ENCODE data around the gene CDON.

Gene CDON

DNA sequence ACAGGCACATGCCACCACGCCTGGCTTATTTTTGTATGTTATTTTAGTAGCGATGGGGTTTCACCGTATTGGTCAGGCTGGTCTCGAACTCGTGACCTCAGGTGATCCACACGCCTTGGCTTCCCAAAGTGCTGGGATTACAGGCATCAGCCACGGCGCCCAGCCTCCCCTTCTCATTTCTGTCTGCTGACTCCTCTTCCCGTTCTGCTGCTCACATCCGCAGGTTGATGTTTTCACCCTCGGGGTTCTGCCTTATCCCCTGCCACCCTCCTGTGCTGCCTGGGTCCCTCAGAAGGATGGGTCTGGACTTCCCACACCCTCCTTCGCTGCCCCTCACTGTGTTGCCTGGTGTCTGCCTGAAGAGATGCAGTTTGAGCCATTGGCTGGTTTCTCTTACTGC lies 136.0 kb downstream of the CDON start:
- TF ChIP-seq CTCF (IDR thresholded peaks at IDR 0.05; ENCODE audit: insufficient read depth, low read length, poor library complexity, severe bottlenecking), result no peak
- no peak for TF ChIP-seq EZH2phosphoT487 (conservative IDR thresholded peaks at IDR 0.05; ENCODE audit: low read length)
- Histone ChIP-seq H3K9ac (ENCODE audit: low read length) (no peak overlapping the region), H3K9me3 (ENCODE audit: insufficient read depth, low read length) (no peaks in the 10 kb centered on the region), H3K4me3 (ENCODE audit: insufficient read depth, low read length, poor library complexity, severe bottlenecking) (no peak overlapping the region), H3K27ac (ENCODE audit: low read depth, low read length) (no peak overlapping the region), H3K9me2 (replicated peaks; ENCODE audit: insufficient read depth, low read length) (no peaks in the 10 kb centered on the region), H3K36me3 (ENCODE audit: low read length) (no peaks in the 10 kb centered on the region), H3F3A (ENCODE audit: insufficient read depth) (no peaks in the 10 kb centered on the region), H3K27me3 (ENCODE audit: low read length) (no peaks in the 10 kb centered on the region), H4K20me1 (ENCODE audit: low read depth, low read length) (no peaks in the 10 kb centered on the region), H3K4me2 (ENCODE audit: low read depth, low read length, poor library complexity, severe bottlenecking) (no peak overlapping the region), H2AFZ (ENCODE audit: low read depth, low read length, severe bottlenecking) (no peak overlapping the region), H3K79me2 (ENCODE audit: insufficient read depth, low read length) (no peaks in the 10 kb centered on the region)

GRCh38 chr11:125925804-125926203 lies 136.9 kb downstream of the CDON start:
- H3K4me2 ChIP-seq (ENCODE audit: low read depth, low read length, poor library complexity, severe bottlenecking), result no peak overlapping the region
- no peak overlapping the region for H2AFZ ChIP-seq (ENCODE audit: low read depth, low read length, severe bottlenecking)
- no peak for TF ChIP-seq EZH2phosphoT487 (conservative IDR thresholded peaks at IDR 0.05; ENCODE audit: low read length)
- H3K4me3 ChIP-seq (ENCODE audit: insufficient read depth, low read length, poor library complexity, severe bottlenecking), result no peak overlapping the region
- no peaks in the 10 kb centered on the region for H4K20me1 ChIP-seq (ENCODE audit: low read depth, low read length)
- H3K9me2 ChIP-seq (replicated peaks; ENCODE audit: insufficient read depth, low read length), result no peaks in the 10 kb centered on the region
- no peaks in the 10 kb centered on the region for H3K79me2 ChIP-seq (ENCODE audit: insufficient read depth, low read length)
- H3K27me3 ChIP-seq (ENCODE audit: low read length), result no peaks in the 10 kb centered on the region
- H3F3A ChIP-seq (ENCODE audit: insufficient read depth), result no peaks in the 10 kb centered on the region
- H3K27ac ChIP-seq (ENCODE audit: low read depth, low read length), result no peak overlapping the region
- no peaks in the 10 kb centered on the region for H3K36me3 ChIP-seq (ENCODE audit: low read length)
- H3K9ac ChIP-seq (ENCODE audit: low read length), result no peak overlapping the region
- no peaks in the 10 kb centered on the region for H3K9me3 ChIP-seq (ENCODE audit: insufficient read depth, low read length)

- TF ChIP-seq EZH2phosphoT487 (conservative IDR thresholded peaks at IDR 0.05; ENCODE audit: low read length), result no peak
- TF ChIP-seq CTCF (IDR thresholded peaks at IDR 0.05; ENCODE audit: insufficient read depth, low read length, poor library complexity, severe bottlenecking), result no peak
- H3K27me3 ChIP-seq (ENCODE audit: low read length), result no peaks in the 10 kb centered on the region
- no peaks in the 10 kb centered on the region for H3F3A ChIP-seq (ENCODE audit: insufficient read depth)
- H3K4me2 ChIP-seq (ENCODE audit: low read depth, low read length, poor library complexity, severe bottlenecking), result no peak overlapping the region
- H3K36me3 ChIP-seq (ENCODE audit: low read length), result no peaks in the 10 kb centered on the region
- no peaks in the 10 kb centered on the region for H3K79me2 ChIP-seq (ENCODE audit: insufficient read depth, low read length)
- no peak overlapping the region for H3K9ac ChIP-seq (ENCODE audit: low read length)
- H4K20me1 ChIP-seq (ENCODE audit: low read depth, low read length), result no peaks in the 10 kb centered on the region
- no peaks in the 10 kb centered on the region for H3K9me3 ChIP-seq (ENCODE audit: insufficient read depth, low read length)
- H3K27ac ChIP-seq (ENCODE audit: low read depth, low read length), result no peak overlapping the region
- no peak overlapping the region for H2AFZ ChIP-seq (ENCODE audit: low read depth, low read length, severe bottlenecking)
- no peaks in the 10 kb centered on the region for H3K9me2 ChIP-seq (replicated peaks; ENCODE audit: insufficient read depth, low read length)
- no peak overlapping the region for H3K4me3 ChIP-seq (ENCODE audit: insufficient read depth, low read length, poor library complexity, severe bottlenecking)
These were observed 137.4 kb downstream of the CDON start for GRCh38 chr11:125925247-125925740.

- no peaks in the 10 kb centered on the region for H3K9me3 ChIP-seq (ENCODE audit: insufficient read depth, low read length)
- H3K4me3 ChIP-seq (ENCODE audit: insufficient read depth, low read length, poor library complexity, severe bottlenecking), result no peak overlapping the region
- H3K27ac ChIP-seq (ENCODE audit: low read depth, low read length), result no peak overlapping the region
- H4K20me1 ChIP-seq (ENCODE audit: low read depth, low read length), result no peaks in the 10 kb centered on the region
- H3K9me2 ChIP-seq (replicated peaks; ENCODE audit: insufficient read depth, low read length), result no peaks in the 10 kb centered on the region
- TF ChIP-seq EZH2phosphoT487 (conservative IDR thresholded peaks at IDR 0.05; ENCODE audit: low read length) (no peak), CTCF (IDR thresholded peaks at IDR 0.05; ENCODE audit: insufficient read depth, low read length, poor library complexity, severe bottlenecking) (no peak)
- H3F3A ChIP-seq (ENCODE audit: insufficient read depth), result no peaks in the 10 kb centered on the region
- H3K9ac ChIP-seq (ENCODE audit: low read length), result no peak overlapping the region
- no peaks in the 10 kb centered on the region for H3K27me3 ChIP-seq (ENCODE audit: low read length)
- H3K79me2 ChIP-seq (ENCODE audit: insufficient read depth, low read length), result no peaks in the 10 kb centered on the region
- H3K4me2 ChIP-seq (ENCODE audit: low read depth, low read length, poor library complexity, severe bottlenecking), result no peak overlapping the region
- no peaks in the 10 kb centered on the region for H3K36me3 ChIP-seq (ENCODE audit: low read length)
- H2AFZ ChIP-seq (ENCODE audit: low read depth, low read length, severe bottlenecking), result no peak overlapping the region
These were observed 138.2 kb downstream of the CDON start for GRCh38 chr11:125924384-125925007.

Measured in SU-DHL-6 (cell line).